ENCODE results near the gene AFAP1. TPM values are rescaled to one million over a fixed set of nuclear protein-coding genes. Genes with fewer than 3 reads are reported as not detected.

Gene AFAP1
- total RNA-seq, 1 experiment from 2014 or later, result 23.6 TPM

- TF ChIP-seq ZNF281 (CRISPR knock-in tag; IDR thresholded peaks at IDR 0.05) (no peak), NFATC4 (CRISPR knock-in tag; IDR thresholded peaks at IDR 0.05) (no peak)
Measured at GRCh38 chr4:7955393-7955792, 15.7 kb upstream of the AFAP1 start (continued).

- no peak for DNase-seq (ENCODE audit: low spot score)
- no peak overlapping the region for H3K27ac Mint-ChIP-seq
- no peak for ATAC-seq
- H3K9me3 Mint-ChIP-seq, result peaks cover 12% of the 10 kb centered on the region
- no peaks in the 10 kb centered on the region for H3K36me3 Mint-ChIP-seq
- POLR2A ChIA-PET, result no interaction called here
- peaks cover 17% of the 10 kb centered on the region for H3K4me1 Mint-ChIP-seq
- H3K4me3 Mint-ChIP-seq, result no peak overlapping the region
- TF ChIP-seq ZNF396 (CRISPR knock-in tag; IDR thresholded peaks at IDR 0.05; ENCODE audit: borderline replicate concordance) (no peak), ATF1 (CRISPR knock-in tag; IDR thresholded peaks at IDR 0.05) (no peak), ZNF317 (CRISPR knock-in tag; IDR thresholded peaks at IDR 0.05; ENCODE audit: borderline replicate concordance, low read depth) (no peak), E2F4 (CRISPR knock-in tag; IDR thresholded peaks at IDR 0.05; ENCODE audit: borderline replicate concordance, low read depth) (no peak), ELF4 (CRISPR knock-in tag; IDR thresholded peaks at IDR 0.05; ENCODE audit: low read depth) (no peak)
- no peaks in the 10 kb centered on the region; the same call in 1 of the 2 replicates for H3K27me3 Mint-ChIP-seq (ENCODE audit: low read depth)
- CTCF ChIA-PET, result interaction anchor here (0.6 to 1.4 kb wide), 4 partner anchors 13 to 1195 kb away, joined by 3 to 5 read pairs (median 4); partner anchors contain the start of gene AFAP1
Measured at GRCh38 chr4:7952615-7953014, 13.0 kb upstream of the AFAP1 start.

GRCh38 chr4:7950301-7951092 is 10.8 kb upstream of the AFAP1 start:
- Mint-ChIP-seq H3K4me1 (peaks cover 7% of the 10 kb centered on the region), H3K4me3 (no peak overlapping the region), H3K27ac (no peak overlapping the region), H3K36me3 (no peaks in the 10 kb centered on the region), H3K9me3 (peaks cover 12% of the 10 kb centered on the region), H3K27me3 (ENCODE audit: low read depth) (no peaks in the 10 kb centered on the region; the same call in 1 of the 2 replicates)
- ATAC-seq, result no peak
- POLR2A ChIA-PET, result no interaction called here
- CTCF ChIA-PET, result no interaction called here
- no peak for TF ChIP-seq FOXJ3 (CRISPR knock-in tag; IDR thresholded peaks at IDR 0.05; ENCODE audit: borderline replicate concordance)
- TF ChIP-seq ZNF317 (CRISPR knock-in tag; IDR thresholded peaks at IDR 0.05; ENCODE audit: borderline replicate concordance, low read depth), result peak; percentile 56; the same call in 1 of the 2 replicates
- DNase-seq (ENCODE audit: low spot score), result no peak

- no peak for DNase-seq (ENCODE audit: low spot score)
- no peak overlapping the region for H3K4me3 Mint-ChIP-seq
- H3K4me1 Mint-ChIP-seq, result peaks cover 7% of the 10 kb centered on the region
- no peak for ATAC-seq
- H3K27me3 Mint-ChIP-seq (ENCODE audit: low read depth), result no peaks in the 10 kb centered on the region; the same call in 1 of the 2 replicates
- POLR2A ChIA-PET, result no interaction called here
- TF ChIP-seq HMGXB4 (CRISPR knock-in tag; IDR thresholded peaks at IDR 0.05), result no peak
- TF ChIP-seq FOXJ3 (CRISPR knock-in tag; IDR thresholded peaks at IDR 0.05; ENCODE audit: borderline replicate concordance), result no peak
- TF ChIP-seq GRHL2 (CRISPR knock-in tag; IDR thresholded peaks at IDR 0.05; ENCODE audit: insufficient replicate concordance, severe bottlenecking), result no peak
- TF ChIP-seq ATF6 (CRISPR knock-in tag; IDR thresholded peaks at IDR 0.05), result no peak
- no peak for TF ChIP-seq ZBTB21 (CRISPR knock-in tag; IDR thresholded peaks at IDR 0.05; ENCODE audit: borderline replicate concordance)
- no peak for TF ChIP-seq MYBL2 (CRISPR knock-in tag; IDR thresholded peaks at IDR 0.05)
- no peak for TF ChIP-seq CBFB (CRISPR knock-in tag; IDR thresholded peaks at IDR 0.05; ENCODE audit: low read depth)
- no peak for TF ChIP-seq PRRX2 (CRISPR knock-in tag; IDR thresholded peaks at IDR 0.05)
- TF ChIP-seq USF1 (CRISPR knock-in tag; IDR thresholded peaks at IDR 0.05), result no peak
- TF ChIP-seq ZNF416 (CRISPR knock-in tag; IDR thresholded peaks at IDR 0.05), result no peak
- no peak for TF ChIP-seq CREB1 (CRISPR knock-in tag; IDR thresholded peaks at IDR 0.05)
- TF ChIP-seq GABPB1 (CRISPR knock-in tag; IDR thresholded peaks at IDR 0.05), result no peak
- no peak for TF ChIP-seq E2F4 (CRISPR knock-in tag; IDR thresholded peaks at IDR 0.05; ENCODE audit: borderline replicate concordance, low read depth)
- CTCF ChIA-PET, result interaction anchor here (0.6 kb wide), 1 partner anchor 355 kb away, joined by 6 read pairs; no protein-coding TSS in a partner anchor
- no peaks in the 10 kb centered on the region for H3K36me3 Mint-ChIP-seq
- H3K27ac Mint-ChIP-seq, result no peak overlapping the region
- H3K9me3 Mint-ChIP-seq, result peaks cover 12% of the 10 kb centered on the region
Measured at GRCh38 chr4:7949759-7950158, 10.1 kb upstream of the AFAP1 start.
